GM21381 (cell line): ENCODE results near the gene TUBGCP2.
"Not testable (repeated sequence)": the region's sequence is repeated elsewhere in the genome, so short reads cannot be mapped to it uniquely, and the experiment has no call there.

Experiments
- ATAC-seq: cut with Tn5 transposase; IDR thresholded peaks from one replicate; pipeline ENCODE4 v1.9.1; 2021; ENCODE audit warnings: mild to moderate bottlenecking, moderate library complexity; ENCODE audit not compliant: unreplicated experiment

TUBGCP2 gene

DNA sequence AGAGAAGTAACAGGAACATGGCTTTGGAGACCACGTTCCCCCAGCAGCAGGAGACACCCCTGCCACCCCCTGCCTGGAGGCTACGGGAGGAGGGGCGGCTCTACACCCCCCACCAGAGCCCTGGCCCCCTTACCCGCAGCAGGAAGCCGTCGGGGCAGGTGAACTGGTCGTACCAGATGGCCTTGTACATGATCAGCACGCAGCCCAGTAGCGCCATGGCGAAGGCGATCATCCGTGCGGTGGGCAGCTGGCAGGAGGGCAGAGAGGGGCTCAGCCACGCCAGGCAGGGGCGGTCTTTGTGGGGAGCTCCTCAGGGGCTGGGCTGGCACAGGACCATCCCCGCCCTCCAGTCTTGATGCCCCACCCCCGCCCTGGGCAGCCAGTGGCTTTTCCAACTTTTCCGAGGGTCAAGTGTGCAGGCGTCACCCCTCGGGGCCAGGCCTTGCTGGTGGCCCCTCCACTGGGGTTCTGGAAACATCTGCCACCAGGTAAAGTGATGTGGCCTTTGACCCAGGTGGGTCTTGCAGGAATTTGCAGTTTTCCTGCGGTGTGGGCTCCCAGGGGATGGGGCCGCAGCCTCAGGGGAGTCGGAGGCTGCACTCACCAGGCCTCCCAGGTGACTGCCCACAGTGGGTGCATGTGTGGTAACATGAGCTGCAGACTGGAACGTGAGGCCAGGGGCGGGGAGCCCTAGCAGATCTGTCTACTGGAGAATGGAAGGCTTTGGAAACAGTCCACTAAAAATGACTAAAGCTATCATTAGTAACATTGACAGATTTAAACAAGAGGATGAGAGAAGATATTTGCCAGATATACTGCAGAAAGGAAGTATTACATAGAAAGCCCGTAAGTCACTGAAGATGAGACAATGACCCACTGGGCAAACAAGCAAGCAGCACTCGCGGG, 18.3 kb upstream of the TUBGCP2 start:
- no peak for ATAC-seq

DNA sequence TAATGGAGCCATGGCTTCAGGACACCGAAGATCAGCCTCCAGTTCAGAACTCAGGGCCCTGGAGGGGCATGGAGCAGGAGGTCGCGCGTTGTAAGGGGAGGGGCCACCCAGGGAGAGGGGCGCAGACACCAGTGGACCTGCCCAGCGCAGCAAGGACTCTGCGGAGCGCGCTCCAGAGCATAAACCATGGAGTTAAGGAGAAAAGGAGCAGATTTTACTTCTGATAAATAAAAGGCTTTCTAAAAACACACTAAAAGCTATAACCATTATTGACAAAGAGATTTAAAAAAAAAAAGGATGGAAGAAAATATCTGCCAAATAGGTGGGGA, 17.5 kb upstream of the TUBGCP2 start:
- no peak for ATAC-seq

DNA sequence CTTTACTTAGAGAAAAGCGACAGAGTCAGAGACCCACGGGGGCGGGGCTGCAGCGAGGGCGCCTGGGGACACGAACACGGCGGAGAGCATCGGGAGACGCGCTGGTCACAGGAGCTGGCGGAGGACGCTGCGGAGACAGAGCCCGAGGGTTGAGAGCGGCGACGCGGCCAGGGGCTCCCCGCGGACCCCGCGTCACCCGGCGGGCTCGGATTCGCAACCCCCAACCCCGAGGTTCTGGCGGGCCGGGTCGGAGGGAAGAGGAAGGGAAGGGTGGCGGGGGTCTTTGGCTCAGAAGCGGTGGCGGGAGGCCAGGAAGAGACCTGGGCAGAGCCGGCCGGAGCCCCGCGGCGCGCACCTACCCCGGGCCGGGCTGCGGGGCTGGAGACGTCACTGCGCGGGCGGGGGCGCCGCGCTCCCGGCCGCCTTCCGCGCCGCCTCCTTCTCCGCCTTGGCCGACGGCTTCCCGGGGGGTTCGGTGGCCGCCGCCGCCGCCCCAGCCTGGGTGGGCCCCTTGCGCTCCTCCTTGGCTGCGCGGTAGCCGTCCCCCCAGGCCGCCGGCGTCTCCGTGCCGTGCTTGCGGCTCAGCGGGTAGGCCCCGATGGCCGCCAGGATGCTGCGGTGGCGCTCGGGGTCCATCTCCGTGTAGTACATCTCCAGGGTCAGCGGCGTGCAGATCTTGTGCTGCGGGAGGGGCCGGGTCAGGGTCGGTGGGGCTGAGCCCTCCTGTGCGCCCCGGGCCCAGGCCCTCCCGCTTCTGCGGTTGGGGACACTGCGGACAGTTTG, 17.0 kb upstream of the TUBGCP2 start:
- ATAC-seq = no peak

DNA sequence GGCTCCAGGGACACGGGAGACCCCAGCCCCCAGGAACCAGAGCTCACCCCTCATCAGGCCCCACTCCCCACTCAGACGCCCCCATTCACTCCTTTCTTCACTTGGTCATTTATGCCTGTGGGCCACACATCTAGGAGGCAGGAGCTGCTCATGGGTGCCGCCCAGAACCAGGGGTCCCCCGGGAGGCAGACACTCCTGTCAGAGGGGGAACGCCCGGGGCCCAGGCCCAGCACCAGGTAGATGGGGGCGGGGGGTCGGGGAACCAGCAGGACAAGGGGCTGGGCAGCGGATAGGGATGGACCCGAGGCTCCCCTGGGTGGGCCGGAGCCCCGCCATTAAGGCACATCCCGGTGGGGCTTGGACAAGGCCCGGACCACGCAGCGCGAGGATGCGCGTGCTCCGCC, 16.2 kb upstream of the TUBGCP2 start:
- no peak for ATAC-seq

DNA sequence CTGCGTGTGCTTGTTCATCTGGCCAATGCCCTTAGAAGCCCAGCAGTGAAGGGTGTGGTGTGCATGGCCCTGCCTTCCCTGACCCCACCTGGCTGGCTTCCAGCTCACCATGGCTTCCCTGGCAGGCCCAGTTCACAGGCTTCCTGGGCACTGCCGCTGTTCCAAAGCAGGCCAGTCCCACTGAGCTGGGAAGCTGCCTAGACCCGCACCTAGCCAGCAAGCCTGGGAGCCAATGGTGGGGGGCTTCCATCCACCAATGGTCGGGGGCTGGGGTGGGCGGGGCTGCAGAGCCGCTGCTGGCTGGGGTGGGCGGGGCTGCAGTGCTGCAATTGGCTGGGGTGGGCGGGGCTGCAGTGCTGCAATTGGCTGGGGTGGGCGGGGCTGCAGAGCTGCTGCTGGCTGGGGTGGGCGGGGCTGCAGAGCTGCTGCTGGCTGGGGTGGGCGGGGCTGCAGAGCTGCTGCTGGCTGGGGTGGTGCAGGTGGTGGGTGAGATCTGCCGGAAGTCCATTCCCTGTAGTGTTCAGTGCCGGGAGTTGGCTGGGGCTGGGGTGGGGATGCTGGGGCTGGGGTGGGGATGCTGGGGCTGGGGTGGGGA, 15.6 kb upstream of the TUBGCP2 start:
- ATAC-seq = no peak

DNA sequence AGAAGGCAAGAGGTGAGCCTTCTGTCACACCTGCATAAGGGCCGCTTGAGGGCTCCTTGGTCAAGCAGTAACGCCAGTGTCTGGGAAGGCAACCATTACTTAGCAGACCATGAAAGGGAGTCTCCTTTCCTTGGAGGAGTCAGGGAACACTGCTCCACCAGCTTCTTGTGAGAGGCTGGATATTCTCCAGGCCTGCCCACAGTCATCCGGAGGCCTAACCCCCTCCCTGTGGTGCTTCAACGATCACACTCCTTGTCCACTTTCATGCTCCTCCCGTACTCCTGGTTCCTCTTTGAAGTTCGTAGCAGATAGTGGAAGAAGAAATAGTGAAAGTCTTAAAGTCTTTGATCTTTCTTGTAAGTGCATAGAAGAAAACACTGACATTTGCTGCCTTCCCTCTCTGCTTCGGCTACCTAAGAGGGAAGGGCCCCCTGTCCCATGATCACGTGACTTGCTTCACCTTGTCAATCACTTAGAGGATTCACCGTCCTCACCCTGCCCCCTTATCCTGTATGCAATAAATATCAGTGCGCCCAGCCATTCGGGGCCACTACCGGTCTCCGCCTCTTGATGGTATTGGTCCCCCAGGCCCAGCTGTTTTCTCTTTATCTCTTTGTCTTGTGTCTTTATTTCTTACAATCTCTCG, 13.5 kb upstream of the TUBGCP2 start:
- not testable (repeated sequence) for ATAC-seq

DNA sequence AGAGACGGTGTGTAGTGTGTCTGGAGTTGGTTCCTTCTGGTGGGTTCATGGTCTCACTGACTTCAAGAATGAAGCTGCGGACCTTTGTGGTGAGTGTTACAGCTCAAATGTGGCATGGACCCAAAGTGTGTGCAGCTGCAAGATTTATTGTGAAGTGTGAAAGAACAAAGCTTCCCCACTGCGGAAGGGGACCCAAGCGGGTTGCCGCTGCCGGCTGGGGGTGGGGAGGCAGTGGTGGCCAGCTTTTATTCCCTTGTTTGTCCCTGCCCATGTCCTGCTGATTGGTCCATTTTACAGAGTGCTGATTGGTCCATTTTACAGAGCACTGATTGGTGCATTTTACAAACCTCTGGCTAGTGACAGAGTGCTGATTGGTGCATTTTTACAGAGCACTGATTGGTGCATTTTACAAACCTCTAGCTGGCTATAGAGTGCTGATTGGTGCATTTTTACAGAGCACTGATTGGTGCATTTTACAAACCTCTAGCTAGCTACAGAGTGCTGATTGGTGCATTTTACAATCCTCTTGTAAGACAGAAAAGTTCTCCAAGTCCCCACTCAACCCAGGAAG, 12.3 kb upstream of the TUBGCP2 start:
- ATAC-seq = not testable (repeated sequence)

DNA sequence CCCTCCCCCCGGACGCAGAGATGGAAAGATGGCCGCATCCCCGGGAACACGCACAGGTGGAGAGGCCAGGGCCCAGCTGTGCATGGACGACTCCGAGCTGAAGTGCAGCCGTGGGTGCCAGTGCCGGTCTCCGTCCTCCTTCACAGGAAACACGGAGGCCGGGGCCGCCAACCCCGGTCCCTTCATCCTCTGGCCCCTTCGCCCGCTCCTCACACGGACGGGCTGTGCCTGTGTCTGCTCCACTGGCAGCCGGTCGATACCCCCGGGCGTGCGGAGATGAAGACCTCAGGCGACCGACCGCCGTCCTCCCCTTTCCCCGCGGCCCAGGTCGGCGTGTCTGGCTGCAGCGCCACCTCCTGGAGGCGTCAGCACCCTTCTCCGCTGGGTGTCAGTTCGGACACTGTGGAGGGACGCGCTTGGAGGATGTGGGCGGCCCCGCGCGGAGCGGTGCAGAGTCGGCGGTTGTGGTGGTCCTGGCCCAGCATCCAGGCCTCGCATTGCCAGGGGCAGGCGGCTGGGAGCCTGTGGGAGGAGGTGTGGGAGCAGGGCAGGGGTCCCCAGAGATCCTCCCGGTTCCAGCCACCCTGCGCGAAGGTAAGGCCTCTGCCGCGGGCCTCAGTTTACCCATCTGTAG, 9.9 kb upstream of the TUBGCP2 start:
- ATAC-seq = peak; percentile 77

DNA sequence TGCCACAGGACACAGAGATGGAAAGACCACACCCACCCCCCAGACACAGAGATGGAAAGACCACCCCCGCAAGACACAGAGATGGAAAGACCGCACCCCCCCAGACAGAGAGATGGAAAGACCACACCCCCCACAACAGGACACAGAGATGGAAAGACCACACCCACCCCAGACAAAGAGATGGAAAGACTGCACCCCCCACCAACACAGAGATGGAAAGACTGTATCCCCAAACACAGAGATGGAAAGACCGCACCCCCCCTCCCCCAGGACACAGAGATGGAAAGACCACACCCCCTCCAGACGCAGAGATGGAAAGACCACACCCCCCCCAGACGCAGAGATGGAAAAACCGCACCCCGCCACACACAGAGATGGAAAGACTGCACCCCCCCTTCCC, 8.1 kb upstream of the TUBGCP2 start:
- ATAC-seq = no peak

DNA sequence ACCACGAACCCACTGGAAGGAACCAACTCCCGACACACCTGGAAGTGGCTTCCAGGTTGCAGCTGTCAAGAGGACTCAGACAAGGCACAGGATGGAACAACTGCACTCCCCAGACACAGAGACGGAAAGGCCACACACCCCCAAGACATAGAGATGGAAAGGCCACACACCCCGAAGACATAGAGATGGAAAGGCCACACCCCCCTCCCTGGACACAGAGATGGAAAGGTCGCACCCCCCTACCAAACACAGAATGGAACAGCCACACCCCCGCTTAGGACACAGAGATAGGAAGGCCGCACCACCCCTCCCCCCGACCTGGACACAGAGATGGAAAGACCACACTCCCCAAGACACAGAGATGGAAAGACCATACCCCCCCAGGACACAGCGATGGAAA, 7.6 kb upstream of the TUBGCP2 start:
- ATAC-seq = no peak

DNA sequence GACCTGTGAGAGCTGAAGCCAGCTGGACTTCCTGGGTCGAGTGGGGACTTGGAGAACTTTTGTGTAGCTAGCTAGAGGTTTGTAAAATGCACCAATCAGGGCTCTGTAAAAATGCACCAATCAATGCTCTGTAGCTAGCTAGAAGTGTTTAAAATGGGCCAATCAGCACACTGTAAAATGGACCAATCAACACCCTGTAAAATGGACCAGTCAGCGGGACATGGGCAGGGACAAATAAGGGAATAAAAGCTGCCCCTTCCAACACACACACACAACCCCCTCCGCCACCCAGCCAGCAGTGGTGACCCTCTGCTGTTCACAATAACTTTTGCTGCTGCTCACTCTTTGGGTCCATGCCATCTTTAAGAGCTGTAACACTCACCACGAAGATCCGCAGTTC, 7.2 kb upstream of the TUBGCP2 start:
- ATAC-seq = no peak

DNA sequence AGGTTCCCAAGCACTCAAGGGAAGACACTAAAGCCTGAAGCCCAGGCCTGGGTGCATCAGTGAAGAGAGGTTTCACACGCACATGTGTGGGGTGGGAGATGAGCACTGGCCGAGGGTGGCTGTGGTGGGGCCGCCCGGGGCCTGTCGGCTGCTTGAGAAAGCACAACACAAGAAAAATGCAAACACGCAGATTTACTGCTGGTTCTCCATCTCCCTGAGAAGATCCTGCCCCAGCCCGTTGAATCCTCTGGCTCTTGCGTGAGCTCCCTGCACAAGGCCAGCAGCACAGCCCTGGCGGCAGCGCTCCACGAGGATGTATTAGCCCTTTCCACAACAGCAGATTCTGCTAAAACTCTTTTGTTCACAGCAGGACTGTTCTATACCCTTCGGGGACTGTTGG, 6.2 kb upstream of the TUBGCP2 start:
- ATAC-seq = no peak

DNA sequence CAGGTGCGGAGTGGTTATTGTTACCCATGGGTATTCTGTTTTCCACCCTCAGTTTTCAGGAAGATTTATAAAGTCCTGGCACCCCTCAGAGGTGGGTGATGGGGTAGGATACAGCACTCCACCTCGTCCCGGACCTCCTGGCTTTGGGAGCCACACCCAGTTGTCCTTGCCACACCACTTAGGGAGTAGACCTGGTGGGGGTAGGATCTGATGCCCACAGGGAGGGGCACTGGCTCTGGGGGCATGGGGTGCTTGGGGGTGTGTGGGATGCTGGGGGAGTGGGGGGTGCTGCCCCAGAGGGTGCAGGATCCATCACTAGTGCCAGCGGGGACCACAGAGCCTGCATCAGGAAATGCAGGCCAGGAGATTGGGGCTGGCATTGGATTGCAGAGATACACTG, 4.5 kb upstream of the TUBGCP2 start:
- no peak for ATAC-seq

DNA sequence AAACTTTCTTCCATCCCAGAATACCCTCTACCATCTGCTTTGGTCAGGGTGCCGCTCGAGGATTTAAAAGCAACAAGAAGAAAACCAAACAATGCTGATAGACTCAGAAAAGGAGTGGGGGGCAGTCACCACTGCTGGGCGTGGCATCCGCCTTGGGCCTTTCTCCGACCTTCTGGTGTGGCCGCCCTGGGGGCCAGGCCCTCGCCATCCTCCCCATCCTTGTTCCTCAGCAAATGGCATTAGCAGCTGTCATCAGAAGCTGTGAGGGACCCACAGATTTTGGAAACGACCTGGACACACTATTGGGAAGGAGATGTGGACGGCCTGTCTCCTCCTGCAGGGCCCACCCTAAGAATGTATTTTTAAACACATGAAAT, 4.1 kb upstream of the TUBGCP2 start:
- ATAC-seq = no peak

DNA sequence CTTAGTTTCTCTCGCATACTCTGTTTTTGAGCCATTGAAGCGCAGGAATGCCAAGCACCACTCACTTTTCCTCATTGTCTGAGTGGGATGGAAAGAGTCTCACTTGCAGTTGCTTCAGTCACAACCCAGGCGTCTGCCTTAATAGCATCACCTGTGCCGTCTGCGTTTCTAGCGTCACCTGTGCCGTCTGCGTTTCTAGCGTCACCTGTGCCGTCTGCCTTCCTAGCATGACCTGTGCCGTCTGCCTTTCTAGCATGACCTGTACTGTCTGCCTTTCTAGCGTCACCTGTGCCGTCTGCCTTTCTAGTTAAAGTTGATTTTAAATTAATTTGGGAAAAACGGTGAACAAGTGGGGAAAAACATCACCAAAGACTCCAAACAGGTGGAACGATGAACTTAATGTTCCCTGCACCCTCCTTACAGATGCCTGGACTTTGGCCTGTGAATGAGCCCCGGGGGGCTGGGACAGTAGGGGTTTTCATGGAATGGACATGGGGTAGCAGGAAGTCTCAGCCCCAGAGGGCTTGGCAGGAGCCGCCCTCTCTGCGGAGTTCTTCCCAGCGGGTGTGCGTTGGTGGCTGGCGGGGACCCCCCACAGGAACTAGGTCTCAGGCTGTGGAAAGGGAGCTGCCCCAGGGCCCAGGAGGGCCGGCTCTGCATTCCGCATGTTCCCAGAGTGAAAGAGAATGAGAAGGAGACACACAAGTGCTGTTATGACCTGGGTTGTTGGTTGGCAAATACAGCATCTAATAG, 3.5 kb upstream of the TUBGCP2 start:
- no peak for ATAC-seq

DNA sequence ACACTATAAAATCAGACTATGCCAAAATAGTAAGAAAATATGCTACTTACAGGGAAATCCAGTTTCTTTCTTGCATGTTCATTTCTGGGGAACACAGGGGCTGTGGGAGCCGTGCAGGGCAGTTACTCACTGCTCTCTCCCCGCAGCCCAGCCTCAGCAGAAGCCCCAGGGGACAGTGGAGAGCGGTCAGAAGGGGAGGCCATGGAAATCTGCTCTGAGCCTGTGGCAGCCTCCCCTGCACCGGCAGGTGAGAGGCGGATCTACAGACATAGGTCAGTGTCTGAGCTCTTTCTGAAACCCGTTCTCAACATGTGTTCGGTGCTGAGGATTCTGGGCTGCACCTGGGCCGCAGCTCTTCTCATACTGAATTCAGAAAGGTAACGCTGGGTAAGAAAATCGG, 2.9 kb upstream of the TUBGCP2 start:
- no peak for ATAC-seq

DNA sequence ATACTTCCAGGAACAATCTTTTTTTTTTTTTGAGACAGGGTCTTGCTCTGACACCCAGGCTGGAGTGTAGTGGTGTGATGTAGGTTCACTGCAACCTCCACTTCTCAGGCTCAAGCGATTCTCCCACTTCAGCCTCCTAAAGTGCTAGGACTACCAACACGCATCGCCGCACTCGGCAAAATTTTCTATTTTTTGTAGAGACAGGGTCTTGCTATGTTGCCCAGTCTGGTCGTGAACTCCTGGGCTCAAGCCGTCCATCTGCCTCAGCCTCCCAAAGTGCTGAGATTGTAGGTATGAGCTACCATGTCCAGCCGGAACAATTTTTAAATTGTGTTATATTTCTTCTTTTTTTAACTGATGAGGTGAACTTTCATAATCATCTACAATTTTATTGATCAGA, 2.1 kb upstream of the TUBGCP2 start:
- no peak for ATAC-seq

DNA sequence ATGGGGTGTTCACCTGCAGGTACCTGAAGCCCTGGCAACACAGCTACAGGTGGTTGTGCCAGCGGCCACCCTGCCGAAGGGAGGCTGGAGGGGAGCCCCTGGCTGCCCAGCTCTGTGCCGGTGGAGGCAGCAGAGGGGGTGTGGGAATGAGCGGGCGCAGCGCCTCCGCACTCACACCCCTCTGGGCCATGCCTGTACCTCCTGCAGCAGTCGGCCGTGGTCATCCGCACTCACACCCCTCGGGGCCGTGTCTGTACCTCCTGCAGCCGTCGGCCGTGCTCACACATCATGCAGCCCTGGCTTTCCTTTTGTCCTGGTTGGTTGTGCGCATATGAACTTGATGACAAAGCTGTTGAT, 1.7 kb upstream of the TUBGCP2 start:
- no peak for ATAC-seq

DNA sequence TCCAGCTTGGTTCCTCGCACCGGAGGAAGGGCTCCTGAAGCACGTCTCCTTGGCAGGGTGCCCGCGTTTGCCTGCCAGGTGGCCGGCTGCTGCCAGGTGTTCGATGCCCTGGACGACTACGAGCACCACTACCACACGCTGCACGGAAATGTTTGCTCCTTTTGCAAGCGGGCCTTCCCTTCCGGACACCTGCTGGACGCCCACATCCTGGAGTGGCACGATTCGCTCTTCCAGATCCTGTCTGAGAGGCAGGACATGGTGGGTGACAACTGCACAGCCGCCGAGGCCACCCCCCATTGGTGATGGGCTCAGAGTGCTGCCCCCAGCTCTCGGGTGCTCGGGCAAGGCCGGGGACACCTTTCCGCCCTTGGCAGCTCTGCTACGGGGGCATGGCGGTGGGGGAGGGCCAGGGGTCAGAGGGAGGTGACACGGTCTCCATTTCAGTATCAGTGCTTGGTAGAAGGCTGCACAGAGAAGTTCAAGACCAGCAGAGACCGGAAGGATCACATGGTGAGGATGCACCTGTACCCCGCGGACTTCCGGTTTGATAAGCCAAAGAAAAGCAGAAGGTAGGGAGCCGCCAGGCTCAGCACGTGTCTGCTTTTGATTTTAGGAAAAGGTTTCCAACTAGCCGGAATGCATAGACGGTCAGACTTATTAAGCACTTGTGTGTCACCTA, 1.2 kb upstream of the TUBGCP2 start:
- ATAC-seq = no peak
